Mammary epithelial cell (primary cell): Measurements from ENCODE around the gene BCAS3.

Experiments used
- CTCF ChIP-seq, 2 donors: IDR thresholded peaks in 1 of 2; conservative IDR thresholded peaks in 1 of 2; 2 replicates each; pipeline ENCODE4 v1.5.1; 2011 to 2012; ENCODE audit warnings: inconsistent platforms in 2 of 2, low read length in 2 of 2, mild to moderate bottlenecking in 2 of 2, control low read depth in 1 of 2, low read depth in 1 of 2; ENCODE audit not compliant: insufficient read depth in 1 of 2; ENCODE audit errors: extremely low read depth in 1 of 2
- EZH2 ChIP-seq: IDR thresholded peaks from 2 replicates; pipeline ENCODE4 v1.6.1; 2012; ENCODE audit warnings: low read length, inconsistent platforms, borderline replicate concordance

DNA sequence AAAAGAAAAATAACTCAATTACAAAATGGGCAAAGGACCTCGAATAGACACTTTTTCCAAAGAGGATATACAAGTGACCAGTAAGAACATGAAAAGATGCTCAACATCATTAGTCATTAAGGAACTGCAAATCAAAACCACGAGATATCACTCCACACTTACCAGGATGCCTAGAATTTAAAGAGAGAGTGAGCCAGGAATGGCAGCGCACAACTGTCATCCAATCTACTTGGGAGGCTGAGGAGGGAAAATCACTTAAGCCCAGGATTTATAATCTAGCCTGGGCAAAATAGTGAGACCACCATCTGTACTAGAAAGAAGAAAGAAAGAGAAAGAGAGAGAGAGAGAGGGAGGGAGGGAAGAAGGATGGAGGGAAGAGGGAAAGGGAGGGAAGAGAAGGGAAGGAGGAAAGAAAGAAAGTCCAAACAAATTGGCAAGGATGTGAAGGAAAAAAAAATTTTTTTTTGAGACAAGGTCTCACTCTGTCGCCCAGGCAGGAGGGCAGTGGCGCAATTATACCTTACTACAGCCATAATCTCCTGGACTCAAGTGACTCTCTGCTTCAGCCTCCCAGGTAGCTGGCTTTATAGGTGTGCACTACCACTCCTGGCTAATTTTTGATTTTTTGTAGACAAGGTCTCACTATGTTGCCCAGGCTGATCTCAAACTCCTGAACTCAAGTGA, 744.6 kb downstream of the BCAS3 start:
- TF ChIP-seq CTCF (conservative IDR thresholded peaks at IDR 0.05 in 1 of 2, IDR thresholded peaks at IDR 0.05 in 1 of 2; ENCODE audit: extremely low read depth in 1 of 2, insufficient read depth in 1 of 2, low read depth in 1 of 2, low read length in 2 of 2) (no peak), EZH2 (no peak)
